ENCODE data around the gene GPS1.
A peak's percentile ranks its signal among the peaks of the same experiment; 100 is the strongest.

Gene GPS1

GRCh38 chr17:82052638-82053059, 951 bp downstream of the GPS1 start:
- Histone ChIP-seq H3K4me3 (ENCODE audit: low read length, poor library complexity, severe bottlenecking) (peak overlapping the region; percentile 93), H3K9me3 (ENCODE audit: insufficient read depth, low read depth, low read length) (no peaks in the 10 kb centered on the region), H3K36me3 (ENCODE audit: insufficient read depth, low read length) (peaks cover 16% of the 10 kb centered on the region; the same call in 1 of the 2 replicates), H4K20me1 (ENCODE audit: insufficient read depth, low read length, poor library complexity, severe bottlenecking) (peaks cover 11% of the 10 kb centered on the region), H3K9me2 (replicated peaks; ENCODE audit: low read depth, low read length) (no peaks in the 10 kb centered on the region), H3K4me1 (ENCODE audit: insufficient read depth, low read length, poor library complexity, severe bottlenecking) (peaks cover 21% of the 10 kb centered on the region), H3F3A (ENCODE audit: low read depth) (no peaks in the 10 kb centered on the region), H3K27me3 (ENCODE audit: insufficient read depth, low read length, poor library complexity, severe bottlenecking) (no peaks in the 10 kb centered on the region), H2AFZ (ENCODE audit: low read length) (no peak overlapping the region), H3K79me2 (ENCODE audit: insufficient read depth, low read length) (peaks cover 28% of the 10 kb centered on the region), H3K9ac (ENCODE audit: low read depth, low read length, poor library complexity, severe bottlenecking) (peak overlapping the region; percentile 70), H3K4me2 (ENCODE audit: low read depth, low read length, poor library complexity, severe bottlenecking) (peak overlapping the region; percentile 71)
- TF ChIP-seq CTCF (conservative IDR thresholded peaks at IDR 0.05; ENCODE audit: low read length) (no peak), EZH2phosphoT487 (IDR thresholded peaks at IDR 0.05; ENCODE audit: borderline replicate concordance) (no peak)

GRCh38 chr17:82053130-82053529, 1.4 kb downstream of the GPS1 start:
- TF ChIP-seq CTCF (conservative IDR thresholded peaks at IDR 0.05; ENCODE audit: low read length) (no peak), EZH2phosphoT487 (IDR thresholded peaks at IDR 0.05; ENCODE audit: borderline replicate concordance) (no peak)
- Histone ChIP-seq H4K20me1 (ENCODE audit: insufficient read depth, low read length, poor library complexity, severe bottlenecking) (peaks cover 11% of the 10 kb centered on the region), H3K4me3 (ENCODE audit: low read length, poor library complexity, severe bottlenecking) (peak overlapping the region; percentile 93), H3K4me1 (ENCODE audit: insufficient read depth, low read length, poor library complexity, severe bottlenecking) (peaks cover 21% of the 10 kb centered on the region), H3K9me2 (replicated peaks; ENCODE audit: low read depth, low read length) (no peaks in the 10 kb centered on the region), H3K36me3 (ENCODE audit: insufficient read depth, low read length) (peaks cover 21% of the 10 kb centered on the region; the same call in 1 of the 2 replicates), H3K9me3 (ENCODE audit: insufficient read depth, low read depth, low read length) (no peaks in the 10 kb centered on the region), H3K9ac (ENCODE audit: low read depth, low read length, poor library complexity, severe bottlenecking) (peak overlapping the region; percentile 70), H2AFZ (ENCODE audit: low read length) (no peak overlapping the region), H3K4me2 (ENCODE audit: low read depth, low read length, poor library complexity, severe bottlenecking) (peak overlapping the region; percentile 71), H3F3A (ENCODE audit: low read depth) (no peaks in the 10 kb centered on the region), H3K27me3 (ENCODE audit: insufficient read depth, low read length, poor library complexity, severe bottlenecking) (no peaks in the 10 kb centered on the region), H3K79me2 (ENCODE audit: insufficient read depth, low read length) (peaks cover 28% of the 10 kb centered on the region)

- H3K9ac ChIP-seq (ENCODE audit: low read depth, low read length, poor library complexity, severe bottlenecking): peak overlapping the region; percentile 70
- peaks cover 21% of the 10 kb centered on the region for H3K4me1 ChIP-seq (ENCODE audit: insufficient read depth, low read length, poor library complexity, severe bottlenecking)
Observed at GRCh38 chr17:82053556-82054263, 2.0 kb downstream of the GPS1 start.

More at GRCh38 chr17:82053556-82054263, 2.0 kb downstream of the GPS1 start:
- no peaks in the 10 kb centered on the region for H3K27me3 ChIP-seq (ENCODE audit: insufficient read depth, low read length, poor library complexity, severe bottlenecking)
- TF ChIP-seq CTCF (conservative IDR thresholded peaks at IDR 0.05; ENCODE audit: low read length) (no peak), EZH2phosphoT487 (IDR thresholded peaks at IDR 0.05; ENCODE audit: borderline replicate concordance) (no peak)
- H2AFZ ChIP-seq (ENCODE audit: low read length): no peak overlapping the region
- no peaks in the 10 kb centered on the region for H3K9me2 ChIP-seq (replicated peaks; ENCODE audit: low read depth, low read length)
- H3K9me3 ChIP-seq (ENCODE audit: insufficient read depth, low read depth, low read length): no peaks in the 10 kb centered on the region
- peak overlapping the region; percentile 71 for H3K4me2 ChIP-seq (ENCODE audit: low read depth, low read length, poor library complexity, severe bottlenecking)
- peaks cover 23% of the 10 kb centered on the region; the same call in 1 of the 2 replicates for H3K36me3 ChIP-seq (ENCODE audit: insufficient read depth, low read length)
- peaks cover 28% of the 10 kb centered on the region for H3K79me2 ChIP-seq (ENCODE audit: insufficient read depth, low read length)
- H3K4me3 ChIP-seq (ENCODE audit: low read length, poor library complexity, severe bottlenecking): peak overlapping the region; percentile 93
- H3F3A ChIP-seq (ENCODE audit: low read depth): no peaks in the 10 kb centered on the region
- H4K20me1 ChIP-seq (ENCODE audit: insufficient read depth, low read length, poor library complexity, severe bottlenecking): peaks cover 11% of the 10 kb centered on the region
